B cell (primary cell): ENCODE data around the gene SMIM35. TPM values are rescaled to one million over a fixed set of nuclear protein-coding genes. Genes with fewer than 3 reads are reported as not detected.

Source experiments
- ATAC-seq: fragments of 200-7000 bp; cut with Tn5 transposase; one replicate; pipeline ENCODE4 v1.10.0; 2021; ENCODE audit warnings: low read depth, mild to moderate bottlenecking, moderate number of reproducible peaks, moderate library complexity
- CTCF ChIA-PET: fragments of 350-600 bp; sonication (Branson Sonifier 250); formaldehyde crosslinking; loops from one replicate; lab custom pipeline; 2021; ENCODE audit warnings: antibody characterized with exemption, inconsistent platforms; lab: Charles Lee
- POLR2A ChIA-PET: fragments of 350-600 bp; sonication (Branson Sonifier 250); formaldehyde crosslinking; loops from one replicate; lab custom pipeline; 2021; ENCODE audit warnings: antibody characterized with exemption; lab: Charles Lee
- DNase-seq: peaks from one replicate; pipeline ENCODE4 v3.0.0; 2013
- H2AFZ ChIP-seq: 2 replicates; pipeline ENCODE4 v1.6.1; 2012; ENCODE audit warnings: mild to moderate bottlenecking, low read depth, low read length; ENCODE audit not compliant: insufficient read depth, poor library complexity, severe bottlenecking
- H3K27ac ChIP-seq, 2 donors: 1 replicate in 1 of 2; 2 replicates in 1 of 2; pipeline ENCODE4 v1.5.1; 2012 to 2013; ENCODE audit warnings: low read length in 2 of 2, mild to moderate bottlenecking in 2 of 2, moderate library complexity in 1 of 2
- H3K27me3 ChIP-seq, 4 experiments: fragments of 200-600 bp in 1 of 4; sonication (generic) in 1 of 4; replicated peaks in 1 of 4; 1 replicate in 2 of 4; 2 replicates in 2 of 4; pipeline versions ENCODE4 v1.6.1 to v1.7.0; 2013 to 2016; ENCODE audit warnings: low read length in 3 of 4, mild to moderate bottlenecking in 2 of 4, mixed read lengths in 1 of 4, moderate library complexity in 1 of 4; ENCODE audit not compliant: insufficient read depth in 4 of 4, control insufficient read depth in 3 of 4; ENCODE audit errors: control extremely low read depth in 1 of 4
- H3K36me3 ChIP-seq, 2 experiments: replicated peaks in 1 of 2; 1 replicate in 1 of 2; 2 replicates in 1 of 2; pipeline versions ENCODE4 v1.6.1 to v1.7.1; 2013; ENCODE audit warnings: low read length in 1 of 2; ENCODE audit not compliant: insufficient read depth in 2 of 2, control insufficient read depth in 1 of 2; ENCODE audit errors: control extremely low read depth in 1 of 2, extremely low read depth in 1 of 2
- H3K4me1 ChIP-seq, 2 donors: fragments of 200-600 bp in 1 of 2; sonication (generic) in 1 of 2; 1 replicate in 1 of 2; 2 replicates in 1 of 2; pipeline versions ENCODE4 v1.5.1 to v1.6.1; 2013 to 2017; ENCODE audit warnings: low read length in 2 of 2; ENCODE audit not compliant: control insufficient read depth in 2 of 2, insufficient read depth in 2 of 2
- H3K4me2 ChIP-seq: replicated peaks from 2 replicates; pipeline ENCODE3; 2012; ENCODE audit warnings: mild to moderate bottlenecking, low read depth, low read length; ENCODE audit not compliant: poor library complexity, severe bottlenecking
- H3K4me3 ChIP-seq, 5 experiments: fragments of 200-600 bp in 1 of 5; sonication (generic) in 1 of 5; 1 replicate in 3 of 5; 2 replicates in 2 of 5; pipeline versions ENCODE4 v1.5.1 to v1.7.0; 2011 to 2016; ENCODE audit warnings: low read length in 4 of 5, mild to moderate bottlenecking in 4 of 5, low read depth in 2 of 5, control low read depth in 1 of 5, moderate library complexity in 1 of 5; ENCODE audit not compliant: insufficient read depth in 1 of 5; ENCODE audit errors: control extremely low read depth in 1 of 5, extremely low read depth in 1 of 5
- H3K79me2 ChIP-seq: fragments of 200-600 bp; sonication (generic); one replicate; pipeline ENCODE4 v1.6.0; 2016; ENCODE audit warnings: low read length; ENCODE audit not compliant: control insufficient read depth, insufficient read depth
- H3K9ac ChIP-seq: fragments of 200-600 bp; sonication (generic); 2 replicates; pipeline ENCODE4 v1.6.1; 2017; ENCODE audit warnings: mild to moderate bottlenecking, low read length, moderate library complexity
- H3K9me3 ChIP-seq, 3 donors: one replicate each; pipeline versions ENCODE4 v1.6.1 to v1.7.1; 2013; ENCODE audit warnings: low read length in 2 of 3; ENCODE audit not compliant: control insufficient read depth in 2 of 3, insufficient read depth in 1 of 3; ENCODE audit errors: control extremely low read depth in 1 of 3
- H4K20me1 ChIP-seq: 2 replicates; pipeline ENCODE4 v1.6.0; 2012; ENCODE audit warnings: mild to moderate bottlenecking, low read length; ENCODE audit not compliant: insufficient read depth, control insufficient read depth, poor library complexity, severe bottlenecking
- H3K27ac Mint-ChIP-seq: one replicate; pipeline ENCODE4 v1.8.0; 2021; ENCODE audit warnings: mixed read lengths
- H3K27me3 Mint-ChIP-seq: one replicate; pipeline ENCODE4 v1.8.0; 2021; ENCODE audit warnings: mixed read lengths
- H3K4me1 Mint-ChIP-seq: one replicate; pipeline ENCODE4 v1.8.0; 2021; ENCODE audit warnings: mixed read lengths
- H3K4me3 Mint-ChIP-seq: one replicate; pipeline ENCODE4 v1.8.0; 2021; ENCODE audit warnings: mixed read lengths
- H3K9me3 Mint-ChIP-seq: one replicate; pipeline ENCODE4 v1.8.0; 2022; ENCODE audit warnings: mixed read lengths; ENCODE audit not compliant: insufficient read depth
- EZH2 ChIP-seq: IDR thresholded peaks from 2 replicates; pipeline ENCODE4 v1.6.1; 2012; ENCODE audit warnings: borderline replicate concordance, low read depth, mild to moderate bottlenecking, moderate library complexity, low read length; ENCODE audit not compliant: insufficient read depth, poor library complexity, severe bottlenecking
- WGBS: methylation state at CpG from one replicate; pipeline ENCODE4 v1.1.5; 2013; ENCODE audit warnings: missing lambda C conversion rate; ENCODE audit not compliant: insufficient coverage; 5-methylcytosine and 5-hydroxymethylcytosine counted together
- intact Hi-C: fragments of 100-400 bp; cut with micrococcal nuclease; formaldehyde crosslinking; loops from one replicate; pipeline ENCODE4 v1.10.0; 2022
- polyA plus RNA-seq: library from polyadenylated mRNA; depleted of rRNA; stranded (reverse); fragments of >200 nt; gene quantifications from 2 replicates; pipeline ENCODE4 v1.2.3, GENCODE V29; 2012
- total RNA-seq, 2 donors: library from RNA; stranded (reverse); fragments of 120-200 nt in 1 of 2; gene quantifications; 1 replicate in 1 of 2; 2 replicates in 1 of 2; pipeline versions ENCODE4 v1.2.3 to v1.2.4, GENCODE V29; 2013 to 2022
- TF ChIP-seq, protein P1 (sequence below): fragments of 200-600 bp; IDR thresholded peaks from one replicate; pipeline ENCODE4 v1.8.0; 2022; ENCODE audit warnings: antibody characterized with exemption, mild to moderate bottlenecking

The SMIM35 gene
- total and polyA plus RNA-seq, 2 donors (not counting 1 experiment from before 2014, with no cell fraction given) = 1.3 to 4.5 TPM

DNA sequence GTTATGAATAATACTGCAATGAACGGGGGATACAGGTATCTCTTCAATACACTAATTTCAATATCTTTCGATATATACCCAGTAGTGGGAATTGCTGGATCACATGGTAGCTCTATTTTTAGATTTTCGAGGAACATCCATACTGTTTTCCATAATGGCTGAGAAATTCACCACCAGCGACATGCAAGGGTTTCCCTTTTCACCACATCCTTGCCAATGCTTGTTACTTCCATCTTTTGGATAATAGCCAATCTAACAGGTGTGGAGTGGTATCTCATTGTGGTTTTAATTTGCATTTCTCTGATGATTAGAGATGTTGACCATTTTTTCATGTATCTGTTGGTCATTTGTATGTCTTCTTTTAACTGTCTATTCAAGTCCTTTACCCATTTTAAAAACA, 94.6 kb downstream of the SMIM35 start:
- no peak for DNase-seq
- Histone ChIP-seq H3K4me2 (no peak overlapping the region), H3K9ac (no peak overlapping the region), H3K9me3 (no peaks in the 10 kb centered on the region), H3K27ac (peak overlapping the region in 1 of 2 donors; percentile 35), H3K36me3 (peaks cover 16 to 94% of the 10 kb centered on the region in 2 experiments), H3K27me3 (no peaks in the 10 kb centered on the region), H4K20me1 (peaks cover 28% of the 10 kb centered on the region), H3K79me2 (peaks cover 40% of the 10 kb centered on the region), H3K4me3 (no peak overlapping the region), H3K4me1 (peaks cover 46 to 48% of the 10 kb centered on the region in 2 donors), H2AFZ (no peak overlapping the region)
- intact Hi-C loops = no loop called here
- Mint-ChIP-seq H3K27ac (no peak overlapping the region), H3K27me3 (no peaks in the 10 kb centered on the region), H3K4me3 (peak overlapping the region; percentile 70), H3K9me3 (no peaks in the 10 kb centered on the region), H3K4me1 (peaks cover 63% of the 10 kb centered on the region)
- no CpG with 5 or more reads among the region's 4 CpGs for WGBS
- TF ChIP-seq, protein P1, sequence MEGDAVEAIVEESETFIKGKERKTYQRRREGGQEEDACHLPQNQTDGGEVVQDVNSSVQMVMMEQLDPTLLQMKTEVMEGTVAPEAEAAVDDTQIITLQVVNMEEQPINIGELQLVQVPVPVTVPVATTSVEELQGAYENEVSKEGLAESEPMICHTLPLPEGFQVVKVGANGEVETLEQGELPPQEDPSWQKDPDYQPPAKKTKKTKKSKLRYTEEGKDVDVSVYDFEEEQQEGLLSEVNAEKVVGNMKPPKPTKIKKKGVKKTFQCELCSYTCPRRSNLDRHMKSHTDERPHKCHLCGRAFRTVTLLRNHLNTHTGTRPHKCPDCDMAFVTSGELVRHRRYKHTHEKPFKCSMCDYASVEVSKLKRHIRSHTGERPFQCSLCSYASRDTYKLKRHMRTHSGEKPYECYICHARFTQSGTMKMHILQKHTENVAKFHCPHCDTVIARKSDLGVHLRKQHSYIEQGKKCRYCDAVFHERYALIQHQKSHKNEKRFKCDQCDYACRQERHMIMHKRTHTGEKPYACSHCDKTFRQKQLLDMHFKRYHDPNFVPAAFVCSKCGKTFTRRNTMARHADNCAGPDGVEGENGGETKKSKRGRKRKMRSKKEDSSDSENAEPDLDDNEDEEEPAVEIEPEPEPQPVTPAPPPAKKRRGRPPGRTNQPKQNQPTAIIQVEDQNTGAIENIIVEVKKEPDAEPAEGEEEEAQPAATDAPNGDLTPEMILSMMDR = no peak
- no peak for TF ChIP-seq EZH2
- no peak for ATAC-seq
- CTCF ChIA-PET = interaction anchor here (1.9 to 12.1 kb wide), 3 partner anchors 41 to 61 kb away, joined by 5 to 134 read pairs (median 19); no protein-coding TSS in a partner anchor
- POLR2A ChIA-PET = interaction anchor here (1.2 to 21.8 kb wide), 2 partner anchors 12 to 23 kb away, joined by 3 to 346 read pairs; no protein-coding TSS in a partner anchor

DNA sequence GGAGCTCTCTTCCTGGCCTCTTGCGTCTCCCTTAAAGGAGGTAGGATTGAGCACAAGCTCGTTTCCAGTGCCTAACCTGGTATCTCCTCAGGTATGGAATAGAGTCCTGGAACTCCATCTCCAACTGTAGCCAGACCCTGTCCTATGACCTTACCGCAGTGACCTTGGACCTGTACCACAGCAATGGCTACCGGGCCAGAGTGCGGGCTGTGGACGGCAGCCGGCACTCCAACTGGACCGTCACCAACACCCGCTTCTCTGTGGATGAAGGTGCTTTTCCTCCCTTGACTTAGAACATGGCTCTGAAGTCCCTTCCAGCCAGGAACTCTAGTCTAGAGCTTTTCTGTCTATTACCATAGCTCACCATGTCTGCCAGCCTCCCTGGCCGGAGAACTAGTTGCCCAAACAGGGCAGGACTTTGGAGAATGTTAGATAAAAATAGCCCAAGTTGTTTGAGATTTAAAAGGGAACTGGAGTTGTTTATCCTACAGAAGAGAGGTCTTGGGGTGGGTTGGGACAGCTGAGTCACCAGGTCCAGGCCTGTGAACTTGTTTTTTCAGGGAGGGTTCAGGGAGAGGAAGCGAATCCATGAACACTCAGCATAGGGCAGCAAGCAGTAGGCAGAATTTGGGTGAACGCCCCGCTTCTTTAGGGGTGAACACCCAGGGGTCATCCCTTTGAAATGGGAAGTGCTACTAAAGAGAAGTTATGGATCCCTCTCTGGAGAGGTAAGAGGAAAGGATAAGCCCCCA, 97.2 kb downstream of the SMIM35 start:
- no peak for ATAC-seq
- Histone ChIP-seq H3K27me3 (no peaks in the 10 kb centered on the region), H3K4me1 (peaks cover 58 to 71% of the 10 kb centered on the region in 2 donors), H3K4me3 (no peak overlapping the region), H3K4me2 (peak overlapping the region; percentile 98), H3K36me3 (peaks cover 12 to 68% of the 10 kb centered on the region in 2 experiments), H3K9me3 (no peaks in the 10 kb centered on the region), H2AFZ (no peak overlapping the region), H3K79me2 (peaks cover 54% of the 10 kb centered on the region), H4K20me1 (peaks cover 33% of the 10 kb centered on the region), H3K27ac (peak overlapping the region in 1 of 2 donors; percentile 23), H3K9ac (peak overlapping the region; percentile 1)
- H3K4me3 Mint-ChIP-seq = peak overlapping the region; percentile 92
- POLR2A ChIA-PET = interaction anchor here (0.8 to 21.8 kb wide), 6 partner anchors 15 to 64 kb away, joined by 4 to 346 read pairs (median 7); no protein-coding TSS in a partner anchor
- intact Hi-C loops = no loop called here
- DNase-seq = no peak
- H3K27ac Mint-ChIP-seq = peak overlapping the region; percentile 73
- no peak for TF ChIP-seq EZH2
- TF ChIP-seq, protein P1 = no peak
- H3K4me1 Mint-ChIP-seq = peaks cover 73% of the 10 kb centered on the region
- CTCF ChIA-PET = interaction anchor here (0.9 to 8.4 kb wide), 8 partner anchors 8 to 182 kb away, joined by 3 to 110 read pairs (median 19); no protein-coding TSS in a partner anchor
- no peaks in the 10 kb centered on the region for H3K27me3 Mint-ChIP-seq
- 97% methylated on average over 11 of the region's 13 CpGs for WGBS
- no peaks in the 10 kb centered on the region for H3K9me3 Mint-ChIP-seq
